Hepatocyte (in vitro differentiated cells): ENCODE results near the gene EME1.

Experiments
- CTCF ChIP-seq: fragments of 200-600 bp; sonication (generic); IDR thresholded peaks from 2 replicates; pipeline ENCODE4 v1.5.1; 2016; ENCODE audit warnings: antibody characterized with exemption, mild to moderate bottlenecking; ENCODE audit not compliant: poor library complexity
- EZH2 ChIP-seq: fragments of 200-600 bp; sonication (generic); IDR thresholded peaks from 2 replicates; pipeline ENCODE4 v1.6.1; 2016; ENCODE audit warnings: antibody characterized with exemption, mild to moderate bottlenecking, borderline replicate concordance
- EZH2phosphoT487 ChIP-seq: fragments of 200-600 bp; sonication (generic); IDR thresholded peaks from one replicate; pipeline ENCODE4 v1.6.1; 2018; ENCODE audit warnings: antibody characterized with exemption, mild to moderate bottlenecking, low read depth, moderate library complexity; ENCODE audit not compliant: unreplicated experiment, severe bottlenecking

- TF ChIP-seq EZH2 (no peak), CTCF (no peak), EZH2phosphoT487 (no peak)
Observed at GRCh38 chr17:50396261-50397110, 23.5 kb downstream of the EME1 start.
